Measurements from ENCODE around the gene ROBO1. TPM values are rescaled to one million over a fixed set of nuclear protein-coding genes. Genes with fewer than 3 reads are reported as not detected.
"Not testable (repeated sequence)": the region's sequence is repeated elsewhere in the genome, so short reads cannot be mapped to it uniquely, and the experiment has no call there.

Gene ROBO1
- 16.2 TPM for polyA plus RNA-seq
- long read RNA-seq, donor 1: 0 reads
- long read RNA-seq, donor 2: 0 reads
- long read RNA-seq, donor 3: 0 reads
- long read RNA-seq, donor 4: 0 reads
- long read RNA-seq, donor 5: 0 reads
- long read RNA-seq, donor 6: 0 reads
- long read RNA-seq, donor 7: 0 reads
- long read RNA-seq, donor 8: 0 reads
- long read RNA-seq, donor 9: 0 reads
- long read RNA-seq, donor 10: 0 reads
- long read RNA-seq, donor 11: 0 reads

- Histone ChIP-seq H3K27me3 (ENCODE audit: control insufficient read depth, insufficient read depth, low read length) (peaks cover 38% of the 10 kb centered on the region), H3K27ac (ENCODE audit: low read length) (no peak within 1 kb of the TSS), H3K36me3 (ENCODE audit: control insufficient read depth, insufficient read depth, low read length) (no peaks in the 10 kb centered on the region), H3K4me3 (ENCODE audit: low read length) (peak within 1 kb of the TSS; percentile 30), H3K9me3 (ENCODE audit: control insufficient read depth, low read depth, low read length) (no peaks in the 10 kb centered on the region), H3K4me1 (ENCODE audit: control insufficient read depth, insufficient read depth, low read length) (no peaks in the 10 kb centered on the region)
- DNase-seq: peak in 1 of 2 donors; percentile 24
- WGBS (ENCODE audit: insufficient coverage, low lambda C conversion rate): no CpG with 5 or more reads among the region's 12 CpGs
Measured at GRCh38 chr3:79767905-79768267, at the start of gene ROBO1. TSS of gene ROBO1 (minus strand) at chr3:79767998.

DNA sequence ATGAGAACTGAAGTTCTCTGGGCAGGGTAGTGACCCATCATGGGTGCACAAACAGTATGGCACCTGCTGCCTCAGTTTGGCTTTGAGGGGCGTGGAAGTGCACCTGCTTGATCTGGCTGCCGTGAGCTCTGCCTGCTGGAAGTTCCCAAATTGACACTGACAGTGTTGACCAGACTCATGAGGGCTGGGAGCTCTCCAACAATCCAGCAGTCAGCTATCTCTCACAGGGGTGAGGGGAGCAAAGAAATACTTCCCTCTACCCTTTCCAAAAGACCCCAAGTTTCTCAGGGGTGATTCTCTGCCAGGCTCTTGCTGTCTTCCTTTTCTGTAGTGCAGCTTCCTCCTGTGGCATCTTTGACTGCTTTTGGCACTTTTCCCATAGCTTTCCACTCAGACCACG, 49.4 kb upstream of the ROBO1 start:
- H3K27me3 ChIP-seq (ENCODE audit: control insufficient read depth, insufficient read depth, low read length): no peaks in the 10 kb centered on the region
- no peaks in the 10 kb centered on the region for H3K36me3 ChIP-seq (ENCODE audit: control insufficient read depth, insufficient read depth, low read length)
- no peak overlapping the region for H3K27ac ChIP-seq (ENCODE audit: low read length)
- H3K9me3 ChIP-seq (ENCODE audit: control insufficient read depth, low read depth, low read length): peaks cover 10% of the 10 kb centered on the region
- DNase-seq: no peak
- H3K4me3 ChIP-seq (ENCODE audit: low read length): no peak overlapping the region
- 67% methylated on average over 1 of the region's 3 CpGs for WGBS (ENCODE audit: insufficient coverage, low lambda C conversion rate)
- no peaks in the 10 kb centered on the region for H3K4me1 ChIP-seq (ENCODE audit: control insufficient read depth, insufficient read depth, low read length)

DNA sequence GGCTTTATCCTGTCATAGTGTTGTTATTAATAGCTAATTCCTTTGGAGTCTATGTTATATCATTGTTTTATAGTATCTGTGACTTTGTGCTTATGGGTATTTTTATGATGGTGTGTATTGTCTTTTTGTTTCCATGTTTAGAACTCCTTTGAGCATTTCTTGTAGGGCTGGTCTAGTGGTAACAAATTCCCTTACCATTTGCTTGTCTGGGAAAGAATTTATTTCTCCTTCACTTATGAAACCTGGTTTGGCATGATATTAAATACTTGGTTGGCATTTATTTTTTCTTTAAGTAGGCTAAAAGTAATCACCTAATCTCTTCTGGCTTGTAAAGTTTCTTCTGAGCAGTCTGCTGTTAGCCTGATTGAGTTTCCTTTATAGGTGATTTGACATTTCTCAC, 47.7 kb upstream of the ROBO1 start:
- no peak for DNase-seq
- Histone ChIP-seq H3K9me3 (ENCODE audit: control insufficient read depth, low read depth, low read length) (peaks cover 10% of the 10 kb centered on the region), H3K4me3 (ENCODE audit: low read length) (no peak overlapping the region), H3K27me3 (ENCODE audit: control insufficient read depth, insufficient read depth, low read length) (no peaks in the 10 kb centered on the region), H3K36me3 (ENCODE audit: control insufficient read depth, insufficient read depth, low read length) (no peaks in the 10 kb centered on the region), H3K27ac (ENCODE audit: low read length) (no peak overlapping the region), H3K4me1 (ENCODE audit: control insufficient read depth, insufficient read depth, low read length) (no peaks in the 10 kb centered on the region)

DNA sequence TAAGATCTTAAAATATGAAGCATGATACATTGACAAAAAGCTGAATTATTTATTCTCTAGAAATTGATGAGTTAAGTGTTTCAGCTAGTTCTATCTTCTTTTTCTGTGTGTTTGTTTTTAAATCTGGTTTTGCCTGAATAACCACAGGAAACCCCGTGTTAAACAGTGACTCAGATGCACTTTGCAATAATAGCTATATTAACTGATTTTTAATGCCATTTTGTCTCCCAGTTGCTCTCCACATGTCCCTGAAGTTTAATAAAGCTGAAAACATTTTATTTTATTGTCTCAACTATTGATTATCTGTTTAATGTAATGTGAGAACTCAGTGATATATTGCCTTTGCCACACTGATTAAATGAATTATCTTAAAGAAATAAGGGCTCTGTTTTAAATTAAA, 42.8 kb upstream of the ROBO1 start:
- no peaks in the 10 kb centered on the region for H3K27me3 ChIP-seq (ENCODE audit: control insufficient read depth, insufficient read depth, low read length)

GRCh38 chr3:79810092-79810491, 42.3 kb upstream of the ROBO1 start:
- WGBS (ENCODE audit: insufficient coverage, low lambda C conversion rate): no CpG with 5 or more reads among the region's 3 CpGs
- no peaks in the 10 kb centered on the region for H3K36me3 ChIP-seq (ENCODE audit: control insufficient read depth, insufficient read depth, low read length)
- no peaks in the 10 kb centered on the region for H3K27me3 ChIP-seq (ENCODE audit: control insufficient read depth, insufficient read depth, low read length)
- no peak for DNase-seq
- H3K4me3 ChIP-seq (ENCODE audit: low read length): no peak overlapping the region
- H3K27ac ChIP-seq (ENCODE audit: low read length): no peak overlapping the region
- H3K4me1 ChIP-seq (ENCODE audit: control insufficient read depth, insufficient read depth, low read length): no peaks in the 10 kb centered on the region
- H3K9me3 ChIP-seq (ENCODE audit: control insufficient read depth, low read depth, low read length): peaks cover under 1% of the 10 kb centered on the region

More for the DNA sequence above, 42.8 kb upstream of the ROBO1 start:
- Histone ChIP-seq H3K4me3 (ENCODE audit: low read length) (no peak overlapping the region), H3K9me3 (ENCODE audit: control insufficient read depth, low read depth, low read length) (peaks cover 5% of the 10 kb centered on the region), H3K4me1 (ENCODE audit: control insufficient read depth, insufficient read depth, low read length) (no peaks in the 10 kb centered on the region), H3K27ac (ENCODE audit: low read length) (no peak overlapping the region), H3K36me3 (ENCODE audit: control insufficient read depth, insufficient read depth, low read length) (no peaks in the 10 kb centered on the region)
- WGBS (ENCODE audit: insufficient coverage, low lambda C conversion rate): 50% methylated on average over 1 of the region's 1 CpG
- DNase-seq: no peak

GRCh38 chr3:79809106-79809505, 41.3 kb upstream of the ROBO1 start:
- WGBS (ENCODE audit: insufficient coverage, low lambda C conversion rate): no CpG with 5 or more reads among the region's 2 CpGs

GRCh38 chr3:79808515-79808914, 40.7 kb upstream of the ROBO1 start:
- Histone ChIP-seq H3K4me3 (ENCODE audit: low read length) (no peak overlapping the region), H3K27me3 (ENCODE audit: control insufficient read depth, insufficient read depth, low read length) (no peaks in the 10 kb centered on the region), H3K27ac (ENCODE audit: low read length) (no peak overlapping the region), H3K36me3 (ENCODE audit: control insufficient read depth, insufficient read depth, low read length) (no peaks in the 10 kb centered on the region), H3K9me3 (ENCODE audit: control insufficient read depth, low read depth, low read length) (no peaks in the 10 kb centered on the region), H3K4me1 (ENCODE audit: control insufficient read depth, insufficient read depth, low read length) (no peaks in the 10 kb centered on the region)
- DNase-seq: no peak
- WGBS (ENCODE audit: insufficient coverage, low lambda C conversion rate): 67% methylated on average over 1 of the region's 2 CpGs

More at GRCh38 chr3:79809106-79809505, 41.3 kb upstream of the ROBO1 start:
- DNase-seq: no peak
- Histone ChIP-seq H3K27ac (ENCODE audit: low read length) (no peak overlapping the region), H3K36me3 (ENCODE audit: control insufficient read depth, insufficient read depth, low read length) (no peaks in the 10 kb centered on the region), H3K4me3 (ENCODE audit: low read length) (no peak overlapping the region), H3K4me1 (ENCODE audit: control insufficient read depth, insufficient read depth, low read length) (no peaks in the 10 kb centered on the region), H3K27me3 (ENCODE audit: control insufficient read depth, insufficient read depth, low read length) (no peaks in the 10 kb centered on the region), H3K9me3 (ENCODE audit: control insufficient read depth, low read depth, low read length) (no peaks in the 10 kb centered on the region)

DNA sequence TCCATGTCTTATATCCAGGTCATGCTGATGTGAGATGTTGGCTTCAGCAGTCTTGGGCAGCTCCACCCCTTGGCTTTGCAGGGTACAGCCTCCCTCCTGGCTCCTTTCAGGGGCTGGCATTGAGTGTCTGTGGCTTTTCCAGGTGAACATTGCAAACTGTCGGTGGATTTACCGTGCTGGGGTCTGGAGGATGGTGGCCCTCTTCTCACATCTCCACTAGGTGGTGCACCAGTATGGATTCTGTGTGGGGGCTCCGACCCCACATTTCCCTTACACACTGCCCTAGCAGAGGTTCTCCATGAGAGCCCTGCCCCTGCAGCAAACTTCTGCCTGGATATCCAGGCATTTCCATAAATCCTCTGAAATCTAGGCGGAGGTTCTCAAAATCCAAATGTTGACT, 22.4 kb upstream of the ROBO1 start:
- not testable (repeated sequence) for H3K9me3 ChIP-seq (ENCODE audit: control insufficient read depth, low read depth, low read length); H3K27me3 ChIP-seq (ENCODE audit: control insufficient read depth, insufficient read depth, low read length); DNase-seq; H3K27ac ChIP-seq (ENCODE audit: low read length); H3K4me3 ChIP-seq (ENCODE audit: low read length); H3K4me1 ChIP-seq (ENCODE audit: control insufficient read depth, insufficient read depth, low read length); H3K36me3 ChIP-seq (ENCODE audit: control insufficient read depth, insufficient read depth, low read length)
- no CpG with 5 or more reads among the region's 4 CpGs for WGBS (ENCODE audit: insufficient coverage, low lambda C conversion rate)

DNA sequence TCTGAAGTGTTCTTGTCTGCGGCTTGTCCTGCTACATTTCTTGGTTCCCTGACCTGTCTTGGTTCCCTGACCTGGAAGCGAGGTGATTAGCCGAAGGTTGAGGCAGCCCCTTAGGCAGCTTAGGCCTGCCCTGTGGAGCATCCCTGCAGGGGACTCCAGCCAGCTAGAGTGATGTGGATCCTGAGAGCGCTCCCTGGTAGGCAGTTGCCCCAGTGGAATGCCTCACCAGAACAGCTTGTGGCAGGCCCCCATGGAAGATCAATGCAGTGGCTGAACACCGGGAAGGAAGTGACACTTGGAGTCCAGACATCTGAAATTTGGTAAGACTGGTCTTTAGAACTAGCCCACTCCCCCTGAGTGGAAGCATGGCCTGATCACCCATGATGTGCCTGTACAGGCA, 5.5 kb upstream of the ROBO1 start:
- H3K9me3 ChIP-seq (ENCODE audit: control insufficient read depth, low read depth, low read length): no peaks in the 10 kb centered on the region
- H3K4me1 ChIP-seq (ENCODE audit: control insufficient read depth, insufficient read depth, low read length): no peaks in the 10 kb centered on the region
- no peak overlapping the region for H3K4me3 ChIP-seq (ENCODE audit: low read length)
- no peaks in the 10 kb centered on the region for H3K36me3 ChIP-seq (ENCODE audit: control insufficient read depth, insufficient read depth, low read length)
- no CpG with 5 or more reads among the region's 5 CpGs for WGBS (ENCODE audit: insufficient coverage, low lambda C conversion rate)
- H3K27ac ChIP-seq (ENCODE audit: low read length): no peak overlapping the region
- no peaks in the 10 kb centered on the region for H3K27me3 ChIP-seq (ENCODE audit: control insufficient read depth, insufficient read depth, low read length)
- DNase-seq: no peak

DNA sequence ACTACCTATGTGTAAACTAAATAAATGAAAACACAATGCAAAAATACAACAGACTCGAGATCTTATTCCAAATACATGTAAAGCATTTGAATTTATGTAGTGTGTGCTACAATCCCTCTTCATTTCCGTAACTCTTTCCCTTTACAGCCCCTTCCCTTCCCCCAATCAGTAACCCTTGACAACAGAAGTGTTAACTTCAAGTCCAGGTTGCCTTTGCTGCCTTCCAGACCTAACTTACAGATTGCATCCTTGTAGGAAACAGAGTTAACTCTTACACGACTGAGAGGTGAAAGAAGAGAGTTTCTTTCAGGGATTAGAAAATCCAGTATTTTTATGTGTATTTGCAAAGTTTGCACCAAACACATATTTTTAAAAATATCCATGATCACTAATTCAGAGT, 1.4 kb upstream of the ROBO1 start:
- Histone ChIP-seq H3K36me3 (ENCODE audit: control insufficient read depth, insufficient read depth, low read length) (no peaks in the 10 kb centered on the region), H3K27me3 (ENCODE audit: control insufficient read depth, insufficient read depth, low read length) (peaks cover 38% of the 10 kb centered on the region), H3K4me3 (ENCODE audit: low read length) (no peak overlapping the region), H3K27ac (ENCODE audit: low read length) (no peak overlapping the region), H3K4me1 (ENCODE audit: control insufficient read depth, insufficient read depth, low read length) (no peaks in the 10 kb centered on the region), H3K9me3 (ENCODE audit: control insufficient read depth, low read depth, low read length) (no peaks in the 10 kb centered on the region)
- WGBS (ENCODE audit: insufficient coverage, low lambda C conversion rate): no CpG with 5 or more reads among the region's 3 CpGs
- no peak for DNase-seq

DNA sequence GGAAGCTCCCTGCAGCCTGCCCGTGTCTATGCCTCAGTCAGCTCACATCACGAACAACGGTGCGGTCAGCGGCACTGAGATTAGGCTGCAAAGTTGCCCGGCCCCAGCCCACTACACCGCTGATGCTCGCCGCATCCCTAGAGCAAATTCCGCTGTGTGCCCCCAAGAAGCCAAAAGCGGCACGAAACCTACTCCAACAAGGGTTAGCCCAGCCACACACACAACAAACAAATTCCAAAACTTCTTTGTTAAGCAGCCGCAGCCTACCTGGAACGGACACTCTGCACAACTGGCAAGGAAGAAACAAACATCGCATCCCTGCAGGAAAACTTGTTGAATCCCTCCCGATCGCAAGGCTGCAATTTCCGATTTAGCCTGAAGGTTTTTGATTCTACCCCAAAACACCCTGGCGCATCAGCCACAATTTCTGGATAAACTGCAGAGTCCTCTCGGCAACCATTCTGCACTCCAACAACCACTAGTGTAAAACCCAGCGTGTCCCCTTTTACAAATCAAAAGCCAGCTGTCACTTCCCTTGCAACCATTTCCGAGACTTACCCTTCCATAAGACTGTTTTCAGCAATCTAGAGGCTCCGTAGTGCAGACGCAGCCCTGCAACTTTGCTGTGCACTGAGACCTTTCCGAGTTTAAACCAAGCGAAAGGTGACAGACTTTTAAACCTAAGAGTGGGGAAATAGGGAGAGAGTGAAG, 449 bp downstream of the ROBO1 start:
- peak in 1 of 2 donors; percentile 6 for DNase-seq
- peaks cover 38% of the 10 kb centered on the region for H3K27me3 ChIP-seq (ENCODE audit: control insufficient read depth, insufficient read depth, low read length)
- H3K4me3 ChIP-seq (ENCODE audit: low read length): peak overlapping the region; percentile 30
- no peaks in the 10 kb centered on the region for H3K4me1 ChIP-seq (ENCODE audit: control insufficient read depth, insufficient read depth, low read length)
- H3K9me3 ChIP-seq (ENCODE audit: control insufficient read depth, low read depth, low read length): no peaks in the 10 kb centered on the region
- no CpG with 5 or more reads among the region's 26 CpGs for WGBS (ENCODE audit: insufficient coverage, low lambda C conversion rate)
- no peaks in the 10 kb centered on the region for H3K36me3 ChIP-seq (ENCODE audit: control insufficient read depth, insufficient read depth, low read length)
- H3K27ac ChIP-seq (ENCODE audit: low read length): no peak overlapping the region
